Activated B cell treated with CpG ODN at 0.5 μM for 24 hours (primary cell): ENCODE results near the gene KRTAP13-4. TPM values are rescaled to one million over a fixed set of nuclear protein-coding genes. Genes with fewer than 3 reads are reported as not detected.

Experiments used
- ATAC-seq: fragments of 200-7000 bp; cut with Tn5 transposase; one replicate; pipeline ENCODE4 v1.10.0; 2021; ENCODE audit warnings: low read depth, mild to moderate bottlenecking, moderate library complexity
- CTCF ChIA-PET: fragments of 350-600 bp; sonication (Branson Sonifier 250); formaldehyde crosslinking; loops from one replicate; lab custom pipeline; 2021; ENCODE audit warnings: antibody characterized with exemption; lab: Charles Lee
- POLR2A ChIA-PET: fragments of 350-600 bp; sonication (Branson Sonifier 250); formaldehyde crosslinking; loops from one replicate; lab custom pipeline; 2021; ENCODE audit warnings: antibody characterized with exemption; lab: Charles Lee
- DNase-seq: peaks from one replicate; pipeline ENCODE4 v3.0.0; 2022
- H3K27ac Mint-ChIP-seq: one replicate; pipeline ENCODE4 v1.8.0; 2020; ENCODE audit warnings: mixed read lengths
- H3K27me3 Mint-ChIP-seq: one replicate; pipeline ENCODE4 v1.8.0; 2021; ENCODE audit warnings: mixed read lengths
- H3K36me3 Mint-ChIP-seq: one replicate; pipeline ENCODE4 v1.8.0; 2021; ENCODE audit warnings: low read depth, mixed read lengths
- H3K4me1 Mint-ChIP-seq: one replicate; pipeline ENCODE4 v1.8.0; 2021; ENCODE audit warnings: mixed read lengths
- H3K4me3 Mint-ChIP-seq: one replicate; pipeline ENCODE4 v1.8.0; 2020; ENCODE audit warnings: mild to moderate bottlenecking, mixed read lengths
- H3K9me3 Mint-ChIP-seq: one replicate; pipeline ENCODE4 v1.8.0; 2020; ENCODE audit warnings: mixed read lengths
- CTCF ChIP-seq: fragments of 200-600 bp; IDR thresholded peaks from one replicate; pipeline ENCODE4 v1.8.0; 2022; ENCODE audit warnings: antibody characterized with exemption, mild to moderate bottlenecking
- intact Hi-C: fragments of 100-400 bp; cut with micrococcal nuclease; formaldehyde crosslinking; loops from one replicate; pipeline ENCODE4 v1.15.1; 2024
- total RNA-seq: library from RNA; stranded (reverse); gene quantifications from 2 replicates; pipeline ENCODE4 v1.2.3, GENCODE V29; 2022

Gene KRTAP13-4
- not detected in 2 replicates for total RNA-seq

- POLR2A ChIA-PET = no interaction called here
- ATAC-seq (no peak), DNase-seq (no peak)
- H3K27me3 Mint-ChIP-seq = no peaks in the 10 kb centered on the region
- intact Hi-C loops = no loop called here
- H3K36me3 Mint-ChIP-seq = no peaks in the 10 kb centered on the region
- no peaks in the 10 kb centered on the region for H3K9me3 Mint-ChIP-seq
- H3K27ac Mint-ChIP-seq = no peak within 1 kb of the TSS
- no peaks in the 10 kb centered on the region for H3K4me1 Mint-ChIP-seq
- CTCF ChIA-PET = no interaction called here
- H3K4me3 Mint-ChIP-seq = no peak within 1 kb of the TSS
- TF ChIP-seq CTCF = no peak
Measured at GRCh38 chr21:30430170-30430655, at the start of gene KRTAP13-4. TSS of gene KRTAP13-4 (plus strand) at chr21:30430220. CDS start at chr21:30430276, 56 bp downstream.

GRCh38 chr21:30382201-30382600 lies 47.8 kb upstream of the KRTAP13-4 start:
- H3K4me3 Mint-ChIP-seq = no peak overlapping the region
- TF ChIP-seq CTCF = no peak

GRCh38 chr21:30391492-30392025 lies 38.5 kb upstream of the KRTAP13-4 start:
- intact Hi-C loops = no loop called here
- no peaks in the 10 kb centered on the region for H3K27me3 Mint-ChIP-seq
- H3K9me3 Mint-ChIP-seq = peaks cover 8% of the 10 kb centered on the region
- H3K4me1 Mint-ChIP-seq = no peaks in the 10 kb centered on the region
- no peak overlapping the region for H3K4me3 Mint-ChIP-seq
- no peak overlapping the region for H3K27ac Mint-ChIP-seq
- TF ChIP-seq CTCF = no peak
- no peak for ATAC-seq
- no peak for DNase-seq
- ChIA-PET CTCF (no interaction called here), POLR2A (no interaction called here)
- no peaks in the 10 kb centered on the region for H3K36me3 Mint-ChIP-seq

More at GRCh38 chr21:30382201-30382600, 47.8 kb upstream of the KRTAP13-4 start:
- CTCF ChIA-PET = no interaction called here
- POLR2A ChIA-PET = no interaction called here
- Mint-ChIP-seq H3K27ac (no peak overlapping the region), H3K27me3 (no peaks in the 10 kb centered on the region), H3K4me1 (no peaks in the 10 kb centered on the region), H3K36me3 (no peaks in the 10 kb centered on the region), H3K9me3 (peaks cover 2% of the 10 kb centered on the region)
- DNase-seq (no peak), ATAC-seq (no peak)
- intact Hi-C loops = no loop called here

- DNase-seq = no peak
- Mint-ChIP-seq H3K9me3 (peaks cover 4% of the 10 kb centered on the region), H3K4me3 (no peak within 1 kb of the TSS), H3K4me1 (no peaks in the 10 kb centered on the region), H3K27ac (no peak within 1 kb of the TSS), H3K36me3 (no peaks in the 10 kb centered on the region), H3K27me3 (no peaks in the 10 kb centered on the region)
- no peak for ATAC-seq
- intact Hi-C loops = no loop called here
- no peak for TF ChIP-seq CTCF
- ChIA-PET POLR2A (no interaction called here), CTCF (no interaction called here)
Measured at GRCh38 chr21:30395731-30396130, 34.3 kb upstream of the KRTAP13-4 start, which contains the start of gene KRTAP13-1. TSS of gene KRTAP13-1 (plus strand) at chr21:30396031. CDS start at chr21:30396087, 56 bp downstream.

- Mint-ChIP-seq H3K4me1 (no peaks in the 10 kb centered on the region), H3K36me3 (no peaks in the 10 kb centered on the region), H3K27me3 (no peaks in the 10 kb centered on the region), H3K4me3 (no peak overlapping the region), H3K27ac (no peak overlapping the region), H3K9me3 (peaks cover 19% of the 10 kb centered on the region)
- intact Hi-C loops = no loop called here
- no peak for DNase-seq
- CTCF ChIA-PET = no interaction called here
- ATAC-seq = no peak
- TF ChIP-seq CTCF = no peak
- POLR2A ChIA-PET = no interaction called here
Measured at GRCh38 chr21:30408782-30409494, 21.1 kb upstream of the KRTAP13-4 start.
